Gastroesophageal sphincter (tissue), 2 donors: ENCODE data around the gene HECW1.

Experiments used
- EP300 ChIP-seq: sonication (generic); formaldehyde crosslinking; IDR thresholded peaks from one replicate; pipeline ENCODE4 v1.6.1; 2017; ENCODE audit warnings: antibody characterized with exemption, mild to moderate bottlenecking
- POLR2A ChIP-seq, 2 donors: fragments of 450-650 bp; IDR thresholded peaks; one replicate each; pipeline ENCODE4 v1.6.1; 2017; ENCODE audit warnings: antibody characterized with exemption in 2 of 2, mild to moderate bottlenecking in 2 of 2, moderate library complexity in 1 of 2

GRCh38 chr7:43372676-43373355 is 260.4 kb downstream of the HECW1 start:
- no peak for TF ChIP-seq POLR2A (IDR thresholded peaks at IDR 0.05)
- TF ChIP-seq EP300, result no peak
